Loucy (cell line): ENCODE data around the gene LTC4S.

Source experiments
- H2AFZ ChIP-seq: fragments of 200-600 bp; sonication (generic); 2 replicates; pipeline ENCODE4 v1.6.0; 2016; ENCODE audit warnings: antibody characterized with exemption, mild to moderate bottlenecking, low read length, moderate library complexity
- H3F3A ChIP-seq: fragments of 200-600 bp; 2 replicates; pipeline ENCODE4 v1.6.0; 2016; ENCODE audit warnings: antibody characterized with exemption, low read depth, mild to moderate bottlenecking
- H3K27me3 ChIP-seq: fragments of 200-600 bp; sonication (generic); 2 replicates; pipeline ENCODE4 v1.6.1; 2014; ENCODE audit warnings: low read length, mild to moderate bottlenecking; ENCODE audit not compliant: insufficient read depth, poor library complexity, severe bottlenecking
- H3K36me3 ChIP-seq: fragments of 200-600 bp; sonication (generic); 2 replicates; pipeline ENCODE4 v1.6.1; 2016; ENCODE audit warnings: low read length; ENCODE audit not compliant: insufficient read depth
- H3K4me1 ChIP-seq: fragments of 200-600 bp; sonication (generic); 2 replicates; pipeline ENCODE4 v1.5.1; 2014; ENCODE audit warnings: low read length, mild to moderate bottlenecking; ENCODE audit not compliant: insufficient read depth, poor library complexity, severe bottlenecking
- H3K4me2 ChIP-seq: fragments of 200-600 bp; sonication (generic); 2 replicates; pipeline ENCODE4 v1.6.0; 2014; ENCODE audit warnings: antibody characterized with exemption, low read length, low read depth, mild to moderate bottlenecking; ENCODE audit not compliant: poor library complexity, severe bottlenecking
- H3K4me3 ChIP-seq: fragments of 200-600 bp; sonication (generic); 2 replicates; pipeline ENCODE4 v1.5.1; 2014; ENCODE audit warnings: low read length, mild to moderate bottlenecking, mixed read lengths; ENCODE audit not compliant: poor library complexity, severe bottlenecking
- H3K79me2 ChIP-seq: fragments of 200-600 bp; sonication (generic); 2 replicates; pipeline ENCODE4 v1.6.1; 2014; ENCODE audit warnings: low read length; ENCODE audit not compliant: insufficient read depth
- H3K9ac ChIP-seq: fragments of 200-600 bp; sonication (generic); 2 replicates; pipeline ENCODE4 v1.6.0; 2014; ENCODE audit warnings: mild to moderate bottlenecking, low read depth, low read length, moderate library complexity; ENCODE audit not compliant: poor library complexity, severe bottlenecking
- H3K9me2 ChIP-seq: fragments of 200-600 bp; sonication (generic); replicated peaks from 2 replicates; pipeline ENCODE4 v1.6.1; 2016; ENCODE audit warnings: low read depth, low read length, mixed read lengths
- H3K9me3 ChIP-seq: fragments of 200-600 bp; sonication (generic); 2 replicates; pipeline ENCODE4 v1.6.1; 2014; ENCODE audit warnings: mild to moderate bottlenecking, antibody characterized with exemption, low read length, low read depth; ENCODE audit not compliant: insufficient read depth
- H4K20me1 ChIP-seq: fragments of 200-600 bp; sonication (generic); 2 replicates; pipeline ENCODE4 v1.6.0; 2014; ENCODE audit warnings: antibody characterized with exemption, low read length, mild to moderate bottlenecking; ENCODE audit not compliant: insufficient read depth, poor library complexity, severe bottlenecking
- EZH2phosphoT487 ChIP-seq: fragments of 200-600 bp; IDR thresholded peaks from 2 replicates; pipeline ENCODE4 v1.6.1; 2018; ENCODE audit warnings: antibody characterized with exemption, mild to moderate bottlenecking, moderate library complexity, borderline replicate concordance
- TF ChIP-seq, protein P1 (sequence below): fragments of 200-600 bp; sonication (generic); conservative IDR thresholded peaks from 2 replicates; pipeline ENCODE4 v1.5.1; 2014; ENCODE audit warnings: mild to moderate bottlenecking, antibody characterized with exemption, low read length

The LTC4S gene

DNA sequence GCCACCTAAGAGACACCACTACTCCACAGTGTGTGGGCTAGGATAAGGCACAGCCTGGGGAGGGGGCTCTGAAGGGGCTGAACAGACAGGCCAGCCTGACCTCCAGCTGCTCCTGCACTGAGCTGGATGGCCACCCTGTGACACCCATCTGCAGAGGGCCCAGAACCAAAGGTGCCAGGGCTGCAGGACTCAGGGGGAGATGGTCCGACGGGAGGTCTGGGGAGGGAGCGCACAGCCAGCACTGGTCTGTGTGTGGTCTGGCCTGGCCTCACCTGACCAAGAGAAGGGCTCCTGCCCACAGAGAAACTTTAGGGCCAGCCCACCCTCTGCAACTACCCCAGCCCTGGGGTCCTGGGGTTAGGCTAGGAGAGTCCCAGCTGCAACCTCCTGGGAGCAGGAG is 789 bp downstream of the LTC4S start:
- Histone ChIP-seq H3K9me2 (no peaks in the 10 kb centered on the region), H3K9me3 (no peaks in the 10 kb centered on the region), H3K4me1 (peaks cover 21% of the 10 kb centered on the region), H3K27me3 (no peaks in the 10 kb centered on the region), H3K4me3 (peak overlapping the region; percentile 63), H4K20me1 (no peaks in the 10 kb centered on the region), H3F3A (no peaks in the 10 kb centered on the region), H3K79me2 (no peaks in the 10 kb centered on the region), H3K36me3 (peaks cover 1% of the 10 kb centered on the region; the same call in 1 of the 2 replicates), H3K9ac (peak overlapping the region; percentile 66), H3K4me2 (peak overlapping the region; percentile 83), H2AFZ (no peak overlapping the region)
- TF ChIP-seq EZH2phosphoT487, result no peak
- TF ChIP-seq, protein P1, sequence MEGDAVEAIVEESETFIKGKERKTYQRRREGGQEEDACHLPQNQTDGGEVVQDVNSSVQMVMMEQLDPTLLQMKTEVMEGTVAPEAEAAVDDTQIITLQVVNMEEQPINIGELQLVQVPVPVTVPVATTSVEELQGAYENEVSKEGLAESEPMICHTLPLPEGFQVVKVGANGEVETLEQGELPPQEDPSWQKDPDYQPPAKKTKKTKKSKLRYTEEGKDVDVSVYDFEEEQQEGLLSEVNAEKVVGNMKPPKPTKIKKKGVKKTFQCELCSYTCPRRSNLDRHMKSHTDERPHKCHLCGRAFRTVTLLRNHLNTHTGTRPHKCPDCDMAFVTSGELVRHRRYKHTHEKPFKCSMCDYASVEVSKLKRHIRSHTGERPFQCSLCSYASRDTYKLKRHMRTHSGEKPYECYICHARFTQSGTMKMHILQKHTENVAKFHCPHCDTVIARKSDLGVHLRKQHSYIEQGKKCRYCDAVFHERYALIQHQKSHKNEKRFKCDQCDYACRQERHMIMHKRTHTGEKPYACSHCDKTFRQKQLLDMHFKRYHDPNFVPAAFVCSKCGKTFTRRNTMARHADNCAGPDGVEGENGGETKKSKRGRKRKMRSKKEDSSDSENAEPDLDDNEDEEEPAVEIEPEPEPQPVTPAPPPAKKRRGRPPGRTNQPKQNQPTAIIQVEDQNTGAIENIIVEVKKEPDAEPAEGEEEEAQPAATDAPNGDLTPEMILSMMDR, result no peak

DNA sequence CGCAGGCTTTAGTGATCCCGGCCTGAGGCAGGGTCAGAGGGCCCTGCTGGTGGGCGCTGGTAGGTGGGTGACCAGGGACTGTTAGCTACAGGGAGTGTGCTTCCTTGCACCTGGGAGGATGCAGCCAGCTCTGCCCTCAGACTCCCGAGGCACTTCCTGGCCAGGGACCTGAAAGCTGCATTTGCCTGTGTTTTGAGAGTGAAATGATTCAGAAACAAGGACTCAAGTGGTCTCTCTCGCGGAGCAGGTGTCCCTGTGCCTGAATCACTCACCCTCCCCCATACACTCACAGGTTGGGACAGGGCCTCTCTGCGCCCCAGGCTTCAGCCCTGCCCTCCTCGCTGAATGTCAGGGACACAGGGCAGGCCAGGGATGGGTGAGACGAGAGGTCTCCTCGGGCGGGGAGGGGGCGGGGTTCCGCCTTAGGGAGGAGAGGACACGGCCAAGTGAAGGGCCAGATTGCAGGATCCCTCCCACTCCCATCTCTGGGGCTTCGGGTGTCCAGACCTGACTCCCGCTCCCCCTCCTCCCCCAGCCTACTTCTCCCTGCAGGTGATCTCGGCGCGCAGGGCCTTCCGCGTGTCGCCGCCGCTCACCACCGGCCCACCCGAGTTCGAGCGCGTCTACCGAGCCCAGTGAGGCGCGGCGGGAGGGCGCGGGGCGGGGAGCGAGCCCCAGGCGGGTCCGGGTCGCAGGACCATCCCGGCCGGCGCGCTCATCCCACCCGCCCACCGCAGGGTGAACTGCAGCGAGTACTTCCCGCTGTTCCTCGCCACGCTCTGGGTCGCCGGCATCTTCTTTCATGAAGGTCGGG is 1.5 kb downstream of the LTC4S start:
- no peaks in the 10 kb centered on the region for H3K79me2 ChIP-seq
- H2AFZ ChIP-seq, result no peak overlapping the region
- peak overlapping the region; percentile 66 for H3K4me3 ChIP-seq
- H3K36me3 ChIP-seq, result peaks cover 6% of the 10 kb centered on the region; the same call in 1 of the 2 replicates
- H3K27me3 ChIP-seq, result no peaks in the 10 kb centered on the region
- peaks cover 21% of the 10 kb centered on the region for H3K4me1 ChIP-seq
- no peaks in the 10 kb centered on the region for H4K20me1 ChIP-seq
- peak overlapping the region; percentile 83 for H3K4me2 ChIP-seq
- no peaks in the 10 kb centered on the region for H3K9me3 ChIP-seq
- H3F3A ChIP-seq, result no peaks in the 10 kb centered on the region
- no peak for TF ChIP-seq EZH2phosphoT487
- TF ChIP-seq, protein P1, result no peak
- H3K9ac ChIP-seq, result no peak overlapping the region
- no peaks in the 10 kb centered on the region for H3K9me2 ChIP-seq

DNA sequence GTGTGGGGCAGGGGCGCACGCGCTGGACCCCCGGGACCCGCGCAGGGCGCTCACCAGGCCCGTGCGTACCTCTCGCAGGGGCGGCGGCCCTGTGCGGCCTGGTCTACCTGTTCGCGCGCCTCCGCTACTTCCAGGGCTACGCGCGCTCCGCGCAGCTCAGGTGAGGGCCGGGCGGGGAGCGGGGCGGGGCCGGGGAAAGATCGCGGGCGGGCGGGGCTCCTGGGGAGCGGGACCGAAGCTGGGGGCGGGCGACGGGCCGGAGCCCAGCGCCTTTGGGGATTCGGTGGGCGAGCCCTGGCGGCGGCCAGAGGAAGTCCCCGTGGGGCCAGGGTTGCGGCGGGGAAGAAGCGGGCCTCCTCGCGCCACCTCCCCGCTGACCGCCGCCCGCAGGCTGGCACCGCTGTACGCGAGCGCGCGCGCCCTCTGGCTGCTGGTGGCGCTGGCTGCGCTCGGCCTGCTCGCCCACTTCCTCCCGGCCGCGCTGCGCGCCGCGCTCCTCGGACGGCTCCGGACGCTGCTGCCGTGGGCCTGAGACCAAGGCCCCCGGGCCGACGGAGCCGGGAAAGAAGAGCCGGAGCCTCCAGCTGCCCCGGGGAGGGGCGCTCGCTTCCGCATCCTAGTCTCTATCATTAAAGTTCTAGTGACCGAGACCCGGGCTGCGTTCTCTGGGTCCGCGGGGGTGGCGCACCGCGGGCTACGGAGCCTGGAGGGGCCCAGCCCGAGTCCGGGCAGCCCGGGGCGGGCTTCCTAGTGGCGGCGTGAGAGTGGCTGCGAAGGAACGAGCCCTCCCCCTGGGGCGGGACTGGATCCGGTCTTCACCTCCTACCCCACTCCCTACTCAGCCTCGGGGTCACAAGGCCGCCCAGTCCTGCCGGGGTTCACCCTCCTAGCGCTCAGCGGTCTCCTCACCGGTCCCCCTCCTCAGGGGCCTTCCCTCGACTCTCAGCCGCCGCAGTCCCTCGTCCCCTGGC is 2.4 kb downstream of the LTC4S start:
- H3K9me3 ChIP-seq, result no peaks in the 10 kb centered on the region
- H3K36me3 ChIP-seq, result peaks cover 6% of the 10 kb centered on the region; the same call in 1 of the 2 replicates
- H3K4me3 ChIP-seq, result peak overlapping the region; percentile 66
- no peaks in the 10 kb centered on the region for H3K27me3 ChIP-seq
- peak overlapping the region; percentile 83 for H3K4me2 ChIP-seq
- H3F3A ChIP-seq, result no peaks in the 10 kb centered on the region
- no peaks in the 10 kb centered on the region for H4K20me1 ChIP-seq
- peak overlapping the region; percentile 64 for H3K9ac ChIP-seq
- H3K79me2 ChIP-seq, result no peaks in the 10 kb centered on the region
- TF ChIP-seq, protein P1, result peak; percentile 40
- TF ChIP-seq EZH2phosphoT487, result no peak
- H3K4me1 ChIP-seq, result peaks cover 21% of the 10 kb centered on the region
- H3K9me2 ChIP-seq, result no peaks in the 10 kb centered on the region
- no peak overlapping the region for H2AFZ ChIP-seq
